Keratinocyte (primary cell): ENCODE data around the gene SLC16A1.

Experiments
- EZH2 ChIP-seq: IDR thresholded peaks from one replicate; pipeline ENCODE4 v1.6.1; 2012; ENCODE audit warnings: inconsistent platforms, mild to moderate bottlenecking, low read length, moderate library complexity
- TF ChIP-seq, protein P1 (sequence below), 3 experiments: IDR thresholded peaks in 1 of 3; conservative IDR thresholded peaks in 1 of 3; optimal IDR thresholded peaks in 1 of 3; 2 replicates in 2 of 3; 3 replicates in 1 of 3; pipeline versions ENCODE3 to v1.5.1; 2011; ENCODE audit warnings: low read length in 3 of 3, mild to moderate bottlenecking in 3 of 3, moderate library complexity in 2 of 3, control low read depth in 1 of 3, inconsistent platforms in 1 of 3; ENCODE audit not compliant: insufficient read depth in 2 of 3; ENCODE audit errors: extremely low read depth in 1 of 3

DNA sequence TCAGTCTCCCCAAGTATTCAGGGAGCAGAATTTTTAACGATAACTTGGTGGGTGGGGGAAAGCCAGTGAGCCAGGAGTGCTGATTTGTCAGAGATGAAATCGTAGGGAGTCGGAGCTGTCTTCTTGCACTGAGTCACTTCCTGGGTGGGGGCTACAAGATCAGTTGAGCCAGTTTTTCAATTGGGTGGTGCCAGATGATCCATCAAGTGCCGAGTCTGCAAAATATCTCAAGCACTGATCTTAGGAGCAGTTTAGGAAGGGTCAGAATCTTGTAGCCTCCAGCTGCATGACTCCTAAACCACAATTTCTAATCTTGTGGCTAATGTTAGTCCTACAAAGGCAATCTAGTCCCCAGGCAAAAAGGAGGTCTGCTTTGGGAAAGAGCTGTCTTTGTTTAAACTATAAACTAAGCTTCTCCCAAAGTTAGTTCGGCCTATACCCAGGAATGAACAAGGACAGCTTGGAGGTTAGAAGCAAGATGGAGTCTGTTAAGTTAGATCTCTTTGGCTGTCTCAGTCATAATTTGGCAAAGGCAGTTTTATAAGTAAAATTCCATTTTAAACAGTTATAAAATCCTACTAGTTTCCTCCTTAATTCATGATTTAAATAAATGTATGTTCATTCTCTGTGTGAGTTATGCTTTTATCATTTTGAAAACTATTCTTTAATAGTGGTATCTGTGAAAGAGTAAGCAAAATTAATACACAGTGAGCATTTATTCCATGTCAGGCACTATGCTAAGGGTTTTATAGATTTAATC, 51.7 kb downstream of the SLC16A1 start:
- TF ChIP-seq, protein P1, sequence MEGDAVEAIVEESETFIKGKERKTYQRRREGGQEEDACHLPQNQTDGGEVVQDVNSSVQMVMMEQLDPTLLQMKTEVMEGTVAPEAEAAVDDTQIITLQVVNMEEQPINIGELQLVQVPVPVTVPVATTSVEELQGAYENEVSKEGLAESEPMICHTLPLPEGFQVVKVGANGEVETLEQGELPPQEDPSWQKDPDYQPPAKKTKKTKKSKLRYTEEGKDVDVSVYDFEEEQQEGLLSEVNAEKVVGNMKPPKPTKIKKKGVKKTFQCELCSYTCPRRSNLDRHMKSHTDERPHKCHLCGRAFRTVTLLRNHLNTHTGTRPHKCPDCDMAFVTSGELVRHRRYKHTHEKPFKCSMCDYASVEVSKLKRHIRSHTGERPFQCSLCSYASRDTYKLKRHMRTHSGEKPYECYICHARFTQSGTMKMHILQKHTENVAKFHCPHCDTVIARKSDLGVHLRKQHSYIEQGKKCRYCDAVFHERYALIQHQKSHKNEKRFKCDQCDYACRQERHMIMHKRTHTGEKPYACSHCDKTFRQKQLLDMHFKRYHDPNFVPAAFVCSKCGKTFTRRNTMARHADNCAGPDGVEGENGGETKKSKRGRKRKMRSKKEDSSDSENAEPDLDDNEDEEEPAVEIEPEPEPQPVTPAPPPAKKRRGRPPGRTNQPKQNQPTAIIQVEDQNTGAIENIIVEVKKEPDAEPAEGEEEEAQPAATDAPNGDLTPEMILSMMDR (optimal IDR thresholded peaks at IDR 0.05 in 1 of 3, IDR thresholded peaks at IDR 0.05 in 1 of 3, conservative IDR thresholded peaks at IDR 0.05 in 1 of 3; ENCODE audit: extremely low read depth in 1 of 3, insufficient read depth in 2 of 3, low read length in 3 of 3): no peak
- TF ChIP-seq EZH2: no peak
